ENCODE measurements around the gene MROH7. TPM values are rescaled to one million over a fixed set of nuclear protein-coding genes. Genes with fewer than 3 reads are reported as not detected.

The MROH7 gene
- total and polyA plus RNA-seq, 9 of the 15 experiments (the other 6 are each of a cell fraction or from before 2014, with no cell fraction given) = not detected

Other genes starting within 250 kb of the MROH7 start
- gene SSBP3, start 235.4 kb upstream of the MROH7 start, total RNA-seq (2014; rRNA removed) = 23.8 and 36.9 TPM in 2 replicates
- 33.8 and 44.0 TPM in 2 replicates for gene SSBP3, start 235.4 kb upstream of the MROH7 start, total RNA-seq (2014; rRNA removed; fragmentation: Illumina TruSeq; extraction: Trizol)
- 39.8 and 45.1 TPM in 2 replicates for gene SSBP3, start 235.4 kb upstream of the MROH7 start, total RNA-seq (2015; rRNA removed; fragmentation: Illumina TruSeq; extraction: Trizol)
- gene SSBP3, start 235.4 kb upstream of the MROH7 start, total RNA-seq (2021) = 102 and 106 TPM in 2 replicates
- 17.6 and 43.9 TPM in 2 replicates for gene SSBP3, start 235.4 kb upstream of the MROH7 start, polyA plus RNA-seq (2011; rRNA removed)
- 107 and 108 TPM in 2 replicates for gene SSBP3, start 235.4 kb upstream of the MROH7 start, polyA plus RNA-seq (2014; fragmentation: Illumina TruSeq; extraction: Trizol)
- 1 to 10 TPM; 8.7 TPM for gene SSBP3, start 235.4 kb upstream of the MROH7 start, polyA plus RNA-seq (2014; fragmentation: Nextera tagmentation; extraction: Ambion mirVana)
- gene SSBP3, start 235.4 kb upstream of the MROH7 start, polyA plus RNA-seq (2014; rRNA removed) = 51.4 and 68.8 TPM in 2 replicates
- 0.49 and 0.64 TPM in 2 replicates for gene ACOT11, start 93.6 kb upstream of the MROH7 start, total RNA-seq (2014; rRNA removed)
- gene ACOT11, start 93.6 kb upstream of the MROH7 start, total RNA-seq (2014; rRNA removed; fragmentation: Illumina TruSeq; extraction: Trizol) = 0.04 and 0.16 TPM in 2 replicates
- gene ACOT11, start 93.6 kb upstream of the MROH7 start, total RNA-seq (2015; rRNA removed; fragmentation: Illumina TruSeq; extraction: Trizol) = 0.33 and 0.64 TPM in 2 replicates
- gene ACOT11, start 93.6 kb upstream of the MROH7 start, total RNA-seq (2021) = 0.89 and 1.2 TPM in 2 replicates
- gene ACOT11, start 93.6 kb upstream of the MROH7 start, polyA plus RNA-seq (2011; rRNA removed) = 0.31 and 2.8 TPM in 2 replicates
- 0.42 and 0.91 TPM in 2 replicates for gene ACOT11, start 93.6 kb upstream of the MROH7 start, polyA plus RNA-seq (2014; fragmentation: Illumina TruSeq; extraction: Trizol)
- not detected for gene ACOT11, start 93.6 kb upstream of the MROH7 start, polyA plus RNA-seq (2014; fragmentation: Nextera tagmentation; extraction: Ambion mirVana)
- 0.71 and 0.78 TPM in 2 replicates for gene ACOT11, start 93.6 kb upstream of the MROH7 start, polyA plus RNA-seq (2014; rRNA removed)
- not detected in 2 replicates for gene FAM151A, start 18.3 kb upstream of the MROH7 start, total RNA-seq (2014; rRNA removed)
- gene FAM151A, start 18.3 kb upstream of the MROH7 start, total RNA-seq (2014; rRNA removed; fragmentation: Illumina TruSeq; extraction: Trizol) = not detected in 2 replicates
- not detected in 2 replicates for gene FAM151A, start 18.3 kb upstream of the MROH7 start, total RNA-seq (2015; rRNA removed; fragmentation: Illumina TruSeq; extraction: Trizol)
- not detected in 2 replicates for gene FAM151A, start 18.3 kb upstream of the MROH7 start, total RNA-seq (2021)
- gene FAM151A, start 18.3 kb upstream of the MROH7 start, polyA plus RNA-seq (2011; rRNA removed) = not detected in 2 replicates
- not detected in 2 replicates for gene FAM151A, start 18.3 kb upstream of the MROH7 start, polyA plus RNA-seq (2014; fragmentation: Illumina TruSeq; extraction: Trizol)
- gene FAM151A, start 18.3 kb upstream of the MROH7 start, polyA plus RNA-seq (2014; fragmentation: Nextera tagmentation; extraction: Ambion mirVana) = not detected
- not detected in 2 replicates for gene FAM151A, start 18.3 kb upstream of the MROH7 start, polyA plus RNA-seq (2014; rRNA removed)
- 36.3 and 41.1 TPM in 2 replicates for gene TTC4, start 74.1 kb downstream of the MROH7 start, total RNA-seq (2014; rRNA removed)
- 66.7 and 68.3 TPM in 2 replicates for gene TTC4, start 74.1 kb downstream of the MROH7 start, total RNA-seq (2014; rRNA removed; fragmentation: Illumina TruSeq; extraction: Trizol)
- 66.3 and 76.3 TPM in 2 replicates for gene TTC4, start 74.1 kb downstream of the MROH7 start, total RNA-seq (2015; rRNA removed; fragmentation: Illumina TruSeq; extraction: Trizol)
- 42.6 and 42.8 TPM in 2 replicates for gene TTC4, start 74.1 kb downstream of the MROH7 start, total RNA-seq (2021)
- 47.8 and 54.1 TPM in 2 replicates for gene TTC4, start 74.1 kb downstream of the MROH7 start, polyA plus RNA-seq (2011; rRNA removed)
- 52.4 and 69.9 TPM in 2 replicates for gene TTC4, start 74.1 kb downstream of the MROH7 start, polyA plus RNA-seq (2014; fragmentation: Illumina TruSeq; extraction: Trizol)
- 100 to 1,000 TPM in 1 of 2 experiments, 10 to 100 TPM in 1; 46.1 to 111 TPM for gene TTC4, start 74.1 kb downstream of the MROH7 start, polyA plus RNA-seq (2014; fragmentation: Nextera tagmentation; extraction: Ambion mirVana)
- gene TTC4, start 74.1 kb downstream of the MROH7 start, polyA plus RNA-seq (2014; rRNA removed) = 41.5 and 45.3 TPM in 2 replicates
- gene PARS2, start 122.7 kb downstream of the MROH7 start, total RNA-seq (2014; rRNA removed) = 8.5 and 11.8 TPM in 2 replicates
- gene PARS2, start 122.7 kb downstream of the MROH7 start, total RNA-seq (2014; rRNA removed; fragmentation: Illumina TruSeq; extraction: Trizol) = 7.0 and 7.6 TPM in 2 replicates
- 7.9 and 8.1 TPM in 2 replicates for gene PARS2, start 122.7 kb downstream of the MROH7 start, total RNA-seq (2015; rRNA removed; fragmentation: Illumina TruSeq; extraction: Trizol)
- gene PARS2, start 122.7 kb downstream of the MROH7 start, total RNA-seq (2021) = 10.6 and 11.6 TPM in 2 replicates
- gene PARS2, start 122.7 kb downstream of the MROH7 start, polyA plus RNA-seq (2011; rRNA removed) = 6.7 and 11.4 TPM in 2 replicates
- gene PARS2, start 122.7 kb downstream of the MROH7 start, polyA plus RNA-seq (2014; fragmentation: Illumina TruSeq; extraction: Trizol) = 12.4 and 12.8 TPM in 2 replicates
- gene PARS2, start 122.7 kb downstream of the MROH7 start, polyA plus RNA-seq (2014; fragmentation: Nextera tagmentation; extraction: Ambion mirVana) = 10 to 100 TPM in 1 of 2 experiments, 1 to 10 TPM in 1; 6.3 to 11.4 TPM
- gene PARS2, start 122.7 kb downstream of the MROH7 start, polyA plus RNA-seq (2014; rRNA removed) = 7.3 and 7.6 TPM in 2 replicates
- gene TTC22, start 159.5 kb downstream of the MROH7 start, total RNA-seq (2014; rRNA removed) = not detected in 2 replicates
- gene TTC22, start 159.5 kb downstream of the MROH7 start, total RNA-seq (2014; rRNA removed; fragmentation: Illumina TruSeq; extraction: Trizol) = not detected in 2 replicates
- not detected in 2 replicates for gene TTC22, start 159.5 kb downstream of the MROH7 start, total RNA-seq (2015; rRNA removed; fragmentation: Illumina TruSeq; extraction: Trizol)
- gene TTC22, start 159.5 kb downstream of the MROH7 start, total RNA-seq (2021) = not detected in 2 replicates
- gene TTC22, start 159.5 kb downstream of the MROH7 start, polyA plus RNA-seq (2011; rRNA removed) = 0.03 TPM in 1 of 2 replicates, not detected in the other
- gene TTC22, start 159.5 kb downstream of the MROH7 start, polyA plus RNA-seq (2014; fragmentation: Illumina TruSeq; extraction: Trizol) = not detected in 2 replicates
- gene TTC22, start 159.5 kb downstream of the MROH7 start, polyA plus RNA-seq (2014; fragmentation: Nextera tagmentation; extraction: Ambion mirVana) = under 1 TPM in 1 of 2 experiments, not detected in 1; 0.07 TPM
- gene TTC22, start 159.5 kb downstream of the MROH7 start, polyA plus RNA-seq (2014; rRNA removed) = 0.23 TPM in 1 of 2 replicates, not detected in the other
- gene DHCR24, start 245.4 kb downstream of the MROH7 start, total RNA-seq (2014; rRNA removed) = 93.5 and 113 TPM in 2 replicates
- 70.6 and 74.3 TPM in 2 replicates for gene DHCR24, start 245.4 kb downstream of the MROH7 start, total RNA-seq (2014; rRNA removed; fragmentation: Illumina TruSeq; extraction: Trizol)
- gene DHCR24, start 245.4 kb downstream of the MROH7 start, total RNA-seq (2015; rRNA removed; fragmentation: Illumina TruSeq; extraction: Trizol) = 79.9 and 82.1 TPM in 2 replicates
- 158 and 161 TPM in 2 replicates for gene DHCR24, start 245.4 kb downstream of the MROH7 start, total RNA-seq (2021)
- 137 and 183 TPM in 2 replicates for gene DHCR24, start 245.4 kb downstream of the MROH7 start, polyA plus RNA-seq (2011; rRNA removed)
- 138 and 140 TPM in 2 replicates for gene DHCR24, start 245.4 kb downstream of the MROH7 start, polyA plus RNA-seq (2014; fragmentation: Illumina TruSeq; extraction: Trizol)
- 10 to 100 TPM; 23.4 to 29.6 TPM for gene DHCR24, start 245.4 kb downstream of the MROH7 start, polyA plus RNA-seq (2014; fragmentation: Nextera tagmentation; extraction: Ambion mirVana)
- 69.9 and 70.7 TPM in 2 replicates for gene DHCR24, start 245.4 kb downstream of the MROH7 start, polyA plus RNA-seq (2014; rRNA removed)